Uterus (tissue), 2 donors: Measurements from ENCODE around the gene TMEM59L.

Source experiments
- CTCF ChIP-seq, 4 experiments: fragments of 200-600 bp in 2 of 4; fragments of 450-650 bp in 2 of 4; sonication (generic) in 2 of 4; IDR thresholded peaks; one replicate each; pipeline ENCODE4 v1.5.1; 2016 to 2019; ENCODE audit warnings: antibody characterized with exemption in 4 of 4, mild to moderate bottlenecking in 2 of 4, moderate library complexity in 1 of 4
- POLR2A ChIP-seq, 2 donors: fragments of 450-650 bp; IDR thresholded peaks; one replicate each; pipeline ENCODE4 v1.6.1; 2016; ENCODE audit warnings: antibody characterized with exemption in 2 of 2, mild to moderate bottlenecking in 1 of 2, moderate library complexity in 1 of 2

- TF ChIP-seq CTCF (IDR thresholded peaks at IDR 0.05) (no peak), POLR2A (IDR thresholded peaks at IDR 0.05) (no peak)
These were observed 4.9 kb downstream of the TMEM59L start for GRCh38 chr19:18617562-18617961.
